ENCODE data around the gene OR2M3. TPM values are rescaled to one million over a fixed set of nuclear protein-coding genes. Genes with fewer than 3 reads are reported as not detected.
"Not testable (repeated sequence)": the region's sequence is repeated elsewhere in the genome, so short reads cannot be mapped to it uniquely, and the experiment has no call there.

OR2M3 gene
- total RNA-seq, 1 experiment from 2014 or later = not detected

- Histone ChIP-seq H3K27me3 (replicated peaks) (no peaks in the 10 kb centered on the region), H3K9me3 (replicated peaks) (peaks cover 2% of the 10 kb centered on the region), H3K4me3 (no peak within 1 kb of the TSS), H3K36me3 (no peaks in the 10 kb centered on the region), H3K27ac (no peak within 1 kb of the TSS), H3K4me1 (replicated peaks) (no peaks in the 10 kb centered on the region)
- DNase-seq (ENCODE audit: low read depth in 1 of 2, low spot score in 2 of 2) = no peak
Measured at GRCh38 chr1:248231117-248231516, 34.1 kb downstream of the OR2M3 start, which contains the start of gene OR2M4. Gene OR2M4 (plus strand): TSS chr1:248231417. CDS start chr1:248238929, 7,512 bp downstream.

- Histone ChIP-seq H3K4me3 (no peak overlapping the region), H3K4me1 (replicated peaks) (no peaks in the 10 kb centered on the region), H3K27ac (no peak overlapping the region), H3K27me3 (replicated peaks) (no peaks in the 10 kb centered on the region), H3K36me3 (no peaks in the 10 kb centered on the region), H3K9me3 (replicated peaks) (peaks cover 2% of the 10 kb centered on the region; the same call in 1 of the 2 replicates)
- no peak for DNase-seq (ENCODE audit: low read depth in 1 of 2, low spot score in 2 of 2)
Measured at GRCh38 chr1:248239478-248239877, 42.4 kb downstream of the OR2M3 start.

GRCh38 chr1:248243204-248243603 is 46.1 kb downstream of the OR2M3 start:
- no peaks in the 10 kb centered on the region for H3K36me3 ChIP-seq
- no peak overlapping the region for H3K4me3 ChIP-seq
- no peak overlapping the region for H3K27ac ChIP-seq
- H3K4me1 ChIP-seq (replicated peaks) = no peaks in the 10 kb centered on the region
- DNase-seq (ENCODE audit: low read depth in 1 of 2, low spot score in 2 of 2) = no peak
- H3K27me3 ChIP-seq (replicated peaks) = no peaks in the 10 kb centered on the region
- 0 out of 2 replicates have a peak, but pooled peaks cover 4% of the 10 kb centered on the region for H3K9me3 ChIP-seq (replicated peaks)

GRCh38 chr1:248259309-248259708 is 62.2 kb downstream of the OR2M3 start:
- not testable (repeated sequence) for H3K27me3 ChIP-seq (replicated peaks); DNase-seq (ENCODE audit: low read depth in 1 of 2, low spot score in 2 of 2); H3K4me1 ChIP-seq (replicated peaks); H3K4me3 ChIP-seq; H3K27ac ChIP-seq; H3K9me3 ChIP-seq (replicated peaks); H3K36me3 ChIP-seq

Other genes starting within 250 kb of the OR2M3 start
- gene OR2L8, start 248.4 kb upstream of the OR2M3 start, total RNA-seq (2014; rRNA removed; shearing (Covaris generic)) = not detected in 2 replicates
- not detected in 2 replicates for gene OR2AK2, start 232.0 kb upstream of the OR2M3 start, total RNA-seq (2014; rRNA removed; shearing (Covaris generic))
- gene OR2L5, start 183.6 kb upstream of the OR2M3 start, total RNA-seq (2014; rRNA removed; shearing (Covaris generic)) = not detected in 2 replicates
- not detected in 2 replicates for gene OR2L2, start 167.2 kb upstream of the OR2M3 start, total RNA-seq (2014; rRNA removed; shearing (Covaris generic))
- not detected in 2 replicates for gene OR2L3, start 150.4 kb upstream of the OR2M3 start, total RNA-seq (2014; rRNA removed; shearing (Covaris generic))
- not detected in 2 replicates for gene OR2L13, start 102.1 kb upstream of the OR2M3 start, total RNA-seq (2014; rRNA removed; shearing (Covaris generic))
- gene OR2M5, start 52.1 kb upstream of the OR2M3 start, total RNA-seq (2014; rRNA removed; shearing (Covaris generic)) = not detected in 2 replicates
- gene OR2M2, start 22.4 kb upstream of the OR2M3 start, total RNA-seq (2014; rRNA removed; shearing (Covaris generic)) = not detected in 2 replicates
- not detected in 2 replicates for gene OR2M4, start 34.2 kb downstream of the OR2M3 start, total RNA-seq (2014; rRNA removed; shearing (Covaris generic))
- gene OR2T33, start 80.7 kb downstream of the OR2M3 start, total RNA-seq (2014; rRNA removed; shearing (Covaris generic)) = not detected in 2 replicates
- gene OR2T12, start 106.2 kb downstream of the OR2M3 start, total RNA-seq (2014; rRNA removed; shearing (Covaris generic)) = not detected in 2 replicates
- gene OR2M7, start 127.3 kb downstream of the OR2M3 start, total RNA-seq (2014; rRNA removed; shearing (Covaris generic)) = not detected in 2 replicates
- gene OR14C36, start 151.5 kb downstream of the OR2M3 start, total RNA-seq (2014; rRNA removed; shearing (Covaris generic)) = not detected in 2 replicates
- gene OR2T4, start 164.4 kb downstream of the OR2M3 start, total RNA-seq (2014; rRNA removed; shearing (Covaris generic)) = not detected in 2 replicates
- gene OR2T6, start 178.5 kb downstream of the OR2M3 start, total RNA-seq (2014; rRNA removed; shearing (Covaris generic)) = not detected in 2 replicates
- not detected in 2 replicates for gene OR2T1, start 205.8 kb downstream of the OR2M3 start, total RNA-seq (2014; rRNA removed; shearing (Covaris generic))
- not detected in 2 replicates for gene OR2T2, start 248.4 kb downstream of the OR2M3 start, total RNA-seq (2014; rRNA removed; shearing (Covaris generic))

Data from SJSA1 (cell line).